C4-2B (cell line): ENCODE results near the gene SCO2.
"Not testable (repeated sequence)": the region's sequence is repeated elsewhere in the genome, so short reads cannot be mapped to it uniquely, and the experiment has no call there.

Experiments used
- H3K27ac ChIP-seq: fragments of 450-650 bp; 2 replicates; pipeline ENCODE4 v1.5.1; 2017
- CTCF ChIP-seq: fragments of 450-650 bp; conservative IDR thresholded peaks from 2 replicates; pipeline ENCODE4 v1.5.1; 2017; ENCODE audit warnings: mild to moderate bottlenecking
- ZFX ChIP-seq: fragments of 450-650 bp; IDR thresholded peaks from 2 replicates; pipeline ENCODE4 v1.6.1; 2017

SCO2 gene

GRCh38 chr22:50520826-50521453, 4.5 kb downstream of the SCO2 start:
- H3K27ac ChIP-seq: no peak overlapping the region

GRCh38 chr22:50520184-50520583, 5.2 kb downstream of the SCO2 start:
- H3K27ac ChIP-seq: not testable (repeated sequence)

More at GRCh38 chr22:50520826-50521453, 4.5 kb downstream of the SCO2 start:
- no peak for TF ChIP-seq ZFX
- TF ChIP-seq CTCF: no peak

GRCh38 chr22:50519151-50519550, 6.2 kb downstream of the SCO2 start:
- TF ChIP-seq CTCF: no peak
- TF ChIP-seq ZFX: no peak
- no peak overlapping the region for H3K27ac ChIP-seq

GRCh38 chr22:50518606-50519005, 6.8 kb downstream of the SCO2 start:
- TF ChIP-seq CTCF: no peak
- TF ChIP-seq ZFX: no peak
- no peak overlapping the region for H3K27ac ChIP-seq

GRCh38 chr22:50517495-50518260, 7.7 kb downstream of the SCO2 start:
- no peak overlapping the region for H3K27ac ChIP-seq
- TF ChIP-seq CTCF (no peak), ZFX (no peak)

- H3K27ac ChIP-seq: no peak overlapping the region
- TF ChIP-seq CTCF (no peak), ZFX (no peak)
These were observed 8.5 kb downstream of the SCO2 start for GRCh38 chr22:50516891-50517290.

GRCh38 chr22:50516068-50516467, 9.3 kb downstream of the SCO2 start:
- TF ChIP-seq ZFX: no peak
- no peak for TF ChIP-seq CTCF
- no peak overlapping the region for H3K27ac ChIP-seq
